RKO (cell line): ENCODE results near the gene KRTAP10-2.
"Not testable (repeated sequence)": the region's sequence is repeated elsewhere in the genome, so short reads cannot be mapped to it uniquely, and the experiment has no call there.

ENCODE experiments used
- DNase-seq: peaks from one replicate; pipeline ENCODE4 v3.0.0-alpha.2; 2016; ENCODE audit warnings: low spot score

Gene KRTAP10-2

DNA sequence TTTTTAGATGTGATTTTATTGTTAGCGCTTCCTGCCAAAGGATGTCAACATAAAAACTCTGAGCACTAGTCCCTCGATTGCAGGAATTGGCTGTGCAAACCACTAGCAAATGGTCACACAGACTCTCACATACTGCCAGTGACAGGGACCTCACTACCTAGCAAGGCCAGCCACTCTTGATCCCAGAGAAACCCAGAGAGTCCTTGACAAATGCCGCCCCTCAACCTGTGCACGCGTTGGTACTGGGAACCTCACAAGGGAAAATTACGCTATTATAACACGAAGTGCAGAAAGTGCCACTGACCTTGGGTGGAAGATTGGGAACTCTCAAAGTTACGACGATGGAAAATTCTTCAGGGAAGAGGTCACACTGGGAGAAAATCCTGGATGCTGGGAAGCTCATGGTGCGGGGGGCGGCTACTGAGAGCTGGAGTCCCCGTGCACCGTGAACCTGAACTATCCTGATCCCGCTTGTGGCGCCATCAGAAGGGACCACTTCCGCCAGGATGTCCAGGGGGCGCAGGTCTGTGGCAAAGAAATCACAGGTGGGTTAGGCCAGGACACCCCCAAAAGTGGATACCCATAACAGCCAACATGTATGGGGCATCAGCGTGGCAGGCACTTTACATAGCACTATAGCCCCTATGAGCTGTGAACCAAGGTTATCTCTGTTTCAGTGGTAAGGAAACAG is 16.3 kb upstream of the KRTAP10-2 start:
- no peak for DNase-seq

- no peak for DNase-seq
Observed at GRCh38 chr21:44566403-44566802, 15.1 kb upstream of the KRTAP10-2 start.

DNA sequence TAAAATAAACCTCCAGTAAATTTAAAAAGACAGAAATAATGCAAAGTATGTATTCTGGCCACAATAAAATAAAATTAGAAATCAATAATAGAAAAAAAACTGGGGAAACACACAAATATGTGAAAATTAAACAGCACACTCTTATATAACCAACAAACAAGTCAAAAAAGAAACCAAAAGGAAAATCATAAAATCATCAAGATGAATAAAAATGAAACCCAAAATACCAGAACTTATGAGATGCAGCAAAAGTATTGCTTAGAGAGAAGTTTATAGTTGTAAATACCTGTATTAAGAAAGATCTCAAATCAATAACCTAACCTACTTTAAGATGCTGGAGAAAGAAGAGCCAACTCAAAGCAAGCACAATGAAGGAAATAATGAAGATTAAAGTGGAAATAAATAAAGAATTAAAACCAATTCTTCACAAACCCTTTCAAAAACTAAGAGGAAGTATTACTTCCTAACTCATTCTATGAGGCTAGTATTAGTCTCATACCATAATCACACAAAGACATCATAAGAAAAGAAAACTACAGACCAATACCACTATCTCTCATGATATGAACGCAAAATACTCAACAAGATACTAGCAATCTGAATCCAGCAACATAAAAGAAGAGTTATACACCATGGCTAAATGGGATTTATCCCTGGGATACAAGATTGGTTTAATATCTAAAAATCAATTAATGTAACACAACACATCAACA is 13.7 kb upstream of the KRTAP10-2 start:
- DNase-seq = no peak

DNA sequence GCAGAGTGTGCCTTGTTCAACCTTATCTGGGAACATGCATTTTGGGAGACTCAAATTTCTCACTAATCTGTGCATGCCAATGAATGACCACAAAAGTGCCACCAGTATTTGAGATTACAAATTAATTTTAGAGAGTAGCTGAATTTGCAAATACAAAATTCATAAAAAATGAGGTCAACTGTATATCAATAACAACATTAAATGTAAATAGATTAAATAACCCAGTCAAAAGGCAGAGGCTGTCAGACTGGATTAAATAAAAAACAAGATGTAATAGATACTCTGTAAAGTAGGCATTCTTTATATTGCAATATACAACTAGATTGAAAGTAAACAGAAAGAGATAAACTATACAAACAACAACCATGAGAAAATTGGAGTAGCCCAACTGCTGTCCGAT is 12.8 kb upstream of the KRTAP10-2 start:
- no peak for DNase-seq

GRCh38 chr21:44558695-44559094 is 7.4 kb upstream of the KRTAP10-2 start, which contains the start of gene KRTAP10-3:
TSS of gene KRTAP10-3 (minus strand) at chr21:44558795. CDS start at chr21:44558715, 80 bp downstream.
- no peak for DNase-seq

- DNase-seq = not testable (repeated sequence)
Observed at GRCh38 chr21:44558329-44558675, 7.0 kb upstream of the KRTAP10-2 start.

GRCh38 chr21:44557491-44558328 is 6.4 kb upstream of the KRTAP10-2 start:
- DNase-seq = no peak

- DNase-seq = no peak
Observed at GRCh38 chr21:44556879-44557278, 5.6 kb upstream of the KRTAP10-2 start.

DNA sequence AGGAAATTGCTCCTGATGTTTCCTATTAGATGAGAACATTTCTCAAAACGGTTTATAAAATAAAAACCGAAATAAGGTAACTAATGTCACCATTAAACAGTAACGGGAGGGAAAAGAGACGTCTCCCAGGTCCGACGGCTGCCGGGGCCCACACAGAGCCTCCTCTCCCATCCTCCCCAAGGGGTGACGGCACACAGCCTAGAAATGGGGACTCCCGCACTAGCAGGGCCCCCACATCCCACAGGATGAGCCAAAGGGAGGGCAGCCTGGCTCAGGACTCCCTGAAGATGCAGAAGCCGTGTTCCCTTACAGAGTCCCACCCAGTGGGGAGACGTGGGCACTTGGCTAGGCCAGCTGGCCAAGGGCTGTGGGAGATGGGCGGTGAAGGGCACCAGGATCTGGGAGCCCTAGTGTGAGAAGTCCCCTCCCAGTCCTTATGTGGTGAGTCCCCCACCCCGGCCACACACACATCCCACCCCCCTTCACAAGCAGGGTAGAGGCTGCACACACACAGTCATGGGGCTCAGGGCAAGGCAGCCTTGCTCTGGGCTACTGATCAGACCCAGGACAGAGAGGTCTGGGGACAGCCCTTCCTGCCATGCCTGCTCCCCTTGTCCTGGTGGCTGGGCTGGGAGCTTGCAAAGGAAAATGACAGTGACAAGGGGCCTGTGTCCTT is 4.0 kb upstream of the KRTAP10-2 start:
- no peak for DNase-seq

DNA sequence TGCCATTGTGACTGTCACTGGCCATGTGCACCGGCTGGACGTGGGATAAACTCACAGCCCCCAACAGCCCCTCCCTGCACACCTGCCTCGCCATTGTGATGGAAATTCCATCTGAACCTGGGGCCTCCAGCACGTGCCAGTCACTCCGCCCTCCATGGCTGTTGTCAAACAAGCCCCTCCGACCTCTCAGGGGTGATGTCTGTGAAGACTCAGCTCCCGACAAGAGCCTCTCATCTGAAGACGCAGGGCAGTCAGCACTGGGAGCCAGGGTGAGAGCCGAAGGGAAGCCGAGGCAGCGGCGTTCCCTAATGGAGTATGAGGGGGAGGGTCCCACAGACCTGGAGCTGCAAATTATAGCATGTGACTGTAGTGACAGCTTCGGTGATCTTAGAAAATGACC is 1.4 kb upstream of the KRTAP10-2 start:
- no peak for DNase-seq

- no peak for DNase-seq
Observed at GRCh38 chr21:44552136-44552535, 831 bp upstream of the KRTAP10-2 start.

GRCh38 chr21:44550807-44551206 is 498 bp downstream of the KRTAP10-2 start:
- DNase-seq = no peak

GRCh38 chr21:44550285-44550684 is 1.0 kb downstream of the KRTAP10-2 start:
- not testable (repeated sequence) for DNase-seq

DNA sequence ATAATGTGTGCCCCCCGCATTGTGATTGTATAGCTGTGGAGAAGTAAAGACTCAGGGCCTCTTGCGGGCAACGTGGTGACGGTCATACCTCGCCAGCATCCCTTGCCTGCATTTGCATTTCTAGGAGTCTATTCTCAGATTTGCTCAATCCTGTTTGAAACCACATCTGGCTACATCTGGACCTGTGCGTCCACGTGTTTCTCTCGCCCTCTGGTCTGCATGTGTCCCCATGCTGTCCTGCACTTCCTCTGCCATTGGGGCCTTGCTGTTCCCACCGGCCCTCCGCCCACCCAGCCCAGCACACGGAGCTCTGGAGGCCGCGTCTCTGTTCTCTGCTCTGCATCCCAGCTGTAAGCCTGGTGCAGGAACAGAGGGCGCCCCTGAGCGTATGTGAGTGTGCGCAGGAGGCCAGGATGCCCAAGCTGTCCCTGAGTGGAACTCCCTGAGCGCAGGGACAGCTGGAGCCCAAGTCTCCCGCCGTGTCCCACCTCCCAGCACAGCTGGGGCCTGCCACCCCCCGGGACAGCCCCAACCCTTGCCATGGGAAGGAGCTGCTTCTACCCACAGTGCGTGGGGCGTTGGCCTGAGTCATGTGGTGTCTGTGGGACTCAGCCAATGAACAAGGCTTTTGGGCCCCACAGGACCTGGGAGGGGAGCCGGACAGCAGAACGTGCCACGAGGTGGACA is 1.6 kb downstream of the KRTAP10-2 start:
- no peak for DNase-seq

DNA sequence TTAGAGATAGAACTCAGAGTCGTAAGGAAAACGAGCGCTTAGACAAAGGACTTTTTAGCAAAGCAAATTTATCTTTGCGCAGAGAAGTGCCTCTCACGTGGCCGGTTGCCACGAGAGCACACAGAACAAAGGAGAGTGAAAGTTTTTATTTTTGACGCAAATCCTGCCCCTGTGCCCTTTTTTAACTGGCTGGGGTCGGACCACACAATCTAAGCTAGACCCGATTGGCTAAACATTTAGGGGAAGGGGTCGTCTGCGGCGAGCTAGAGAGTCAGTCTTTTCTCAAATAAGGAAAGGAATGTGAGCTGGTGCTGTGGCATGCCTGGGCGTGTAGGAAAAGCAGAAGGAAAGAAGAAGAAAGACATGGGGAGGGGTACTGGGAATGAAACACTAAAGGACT is 2.4 kb downstream of the KRTAP10-2 start:
- DNase-seq = no peak

DNA sequence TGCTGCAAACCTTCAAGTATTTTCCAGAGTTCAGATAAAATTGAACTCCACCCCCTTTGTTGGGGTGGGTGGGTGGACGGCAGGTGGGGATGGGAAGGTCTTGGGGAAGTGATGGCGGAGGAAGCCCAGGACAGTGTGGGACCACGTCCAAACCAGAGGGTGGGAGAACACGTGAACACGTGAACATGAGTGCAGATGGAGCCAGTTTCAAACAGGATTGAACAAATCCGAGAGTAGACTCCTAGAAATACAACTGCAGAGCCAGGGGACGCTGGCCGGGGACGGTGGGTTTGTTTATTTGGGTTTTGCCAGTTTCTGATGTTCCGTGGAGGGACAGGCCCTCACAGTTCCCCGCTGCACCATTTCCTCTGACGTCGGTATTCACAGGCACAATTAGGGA is 2.9 kb downstream of the KRTAP10-2 start:
- DNase-seq = no peak

DNA sequence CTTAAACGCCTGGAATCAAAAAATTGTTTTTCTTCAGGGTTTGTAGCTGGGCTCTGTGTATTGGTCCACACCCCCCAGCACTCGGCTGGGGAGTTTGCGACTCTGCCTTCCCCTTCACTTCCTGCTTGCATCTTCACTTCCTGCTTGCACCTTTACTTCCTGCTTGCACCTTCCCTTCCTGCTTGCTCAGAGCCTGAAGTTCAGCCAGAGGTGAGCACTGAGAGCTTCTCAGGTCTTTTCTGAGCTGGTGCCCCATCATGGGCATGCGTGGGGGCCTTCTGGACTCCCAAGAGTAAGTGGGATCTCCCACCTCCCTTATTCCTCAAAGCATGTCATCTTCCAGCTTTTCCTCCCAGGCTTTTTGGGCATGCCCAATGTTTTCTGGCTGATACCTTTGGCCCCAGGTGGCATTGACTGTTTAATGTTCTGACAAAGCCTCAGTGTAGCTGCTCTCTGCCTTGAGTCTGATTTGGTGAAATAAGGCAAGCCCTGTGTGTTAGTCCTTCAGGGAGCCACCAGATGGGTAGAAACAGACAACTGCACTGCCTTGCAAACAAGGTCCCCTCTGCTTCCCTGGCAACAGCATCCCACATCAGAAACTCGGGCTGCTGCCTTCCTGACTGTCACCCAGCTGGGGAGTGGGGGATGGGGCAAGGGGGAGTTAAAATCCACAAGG is 3.5 kb downstream of the KRTAP10-2 start:
- DNase-seq = no peak

GRCh38 chr21:44544566-44544965 is 6.7 kb downstream of the KRTAP10-2 start:
- DNase-seq = no peak

DNA sequence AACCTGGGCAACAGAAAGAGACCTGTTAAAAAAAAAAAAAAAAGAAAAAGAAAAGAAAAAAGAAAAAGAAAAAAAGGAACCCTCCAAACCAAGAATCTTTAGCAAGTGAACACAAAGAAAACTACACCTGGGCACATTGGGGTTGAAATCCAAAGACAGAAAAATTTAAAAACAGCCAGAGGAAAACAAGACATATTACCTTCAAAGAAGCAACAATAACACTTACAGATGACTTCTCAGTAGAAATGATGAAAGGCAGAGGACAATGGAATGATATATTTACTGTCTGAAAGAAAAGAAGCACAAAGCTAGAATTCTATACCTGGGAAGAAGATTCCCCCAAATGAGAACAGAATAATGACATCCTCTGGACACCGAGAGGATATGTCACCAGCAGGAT is 8.6 kb downstream of the KRTAP10-2 start:
- DNase-seq = no peak

DNA sequence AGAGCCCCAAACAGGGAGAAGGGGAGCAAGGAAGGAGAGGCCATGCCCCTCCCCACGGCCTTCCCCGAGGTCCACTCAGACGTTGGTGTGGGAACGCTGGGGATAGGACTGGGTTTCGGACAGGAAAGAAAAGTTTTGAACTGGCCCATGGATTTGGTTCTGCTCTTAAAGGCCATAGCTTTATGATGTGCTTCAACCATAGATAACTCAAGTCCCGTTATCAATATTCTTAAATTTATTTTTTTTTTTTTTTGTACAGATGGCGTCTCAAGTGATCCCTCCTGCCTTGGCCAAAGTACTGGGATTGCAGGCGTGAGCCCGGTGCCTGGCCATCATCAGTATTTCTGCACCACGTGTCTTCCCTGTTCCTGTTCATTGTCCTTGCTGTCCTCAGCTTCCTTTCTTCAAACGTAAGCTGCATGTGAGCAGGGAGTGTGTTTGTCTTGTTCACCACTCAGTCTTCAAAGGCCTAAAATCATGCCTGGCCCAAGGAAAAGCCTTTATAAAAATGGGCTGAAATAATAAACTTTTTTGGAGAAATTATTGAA is 10.5 kb downstream of the KRTAP10-2 start:
- DNase-seq = no peak
